Anterior cingulate cortex (tissue), 58 donors: ENCODE measurements around the gene NPC1.
"Not testable (repeated sequence)": the region's sequence is repeated elsewhere in the genome, so short reads cannot be mapped to it uniquely, and the experiment has no call there.

Experiments
- DNase-seq, 58 donors: peaks; one replicate each; lab custom pipeline; 2025; lab: John Stamatoyannopoulos, UW

NPC1 gene

DNA sequence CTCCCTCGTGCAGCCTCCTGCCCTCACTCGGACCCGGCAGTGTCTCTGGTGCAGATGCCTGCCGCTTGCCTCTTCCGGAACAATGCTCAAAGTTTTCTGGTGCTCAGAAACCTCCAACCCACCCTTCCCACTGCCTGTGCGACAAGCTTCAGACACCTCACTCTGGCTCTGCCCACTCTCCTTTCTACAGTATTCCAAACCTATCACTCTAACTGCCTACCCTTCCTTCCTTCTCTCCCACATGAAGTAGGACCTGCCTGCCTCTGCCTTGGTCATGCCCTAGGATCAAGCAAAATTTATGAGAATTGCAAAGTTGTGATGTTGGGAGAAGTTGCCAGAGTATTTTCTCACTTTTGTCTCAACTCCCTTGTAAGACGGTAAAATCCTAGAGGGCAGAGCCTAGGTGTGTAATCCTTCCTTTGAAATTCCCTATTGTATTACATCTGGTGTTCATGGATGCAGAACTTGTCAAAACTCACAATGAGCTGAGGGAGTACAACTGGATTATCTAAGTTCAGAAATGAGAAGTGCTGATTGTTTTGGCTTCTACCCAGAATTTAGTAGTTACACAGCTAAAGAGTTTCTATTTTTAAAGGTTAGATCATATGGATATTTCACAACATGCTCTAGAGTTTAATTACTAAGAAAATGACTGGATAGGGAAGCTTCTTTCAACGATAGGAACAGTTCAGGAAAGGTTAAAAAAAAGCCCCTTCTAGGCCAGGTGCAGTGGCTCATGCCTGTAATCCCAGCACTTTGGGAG, 7.2 kb downstream of the NPC1 start:
- no peak for DNase-seq

GRCh38 chr18:23578067-23578701, 8.1 kb downstream of the NPC1 start:
- no peak for DNase-seq

DNA sequence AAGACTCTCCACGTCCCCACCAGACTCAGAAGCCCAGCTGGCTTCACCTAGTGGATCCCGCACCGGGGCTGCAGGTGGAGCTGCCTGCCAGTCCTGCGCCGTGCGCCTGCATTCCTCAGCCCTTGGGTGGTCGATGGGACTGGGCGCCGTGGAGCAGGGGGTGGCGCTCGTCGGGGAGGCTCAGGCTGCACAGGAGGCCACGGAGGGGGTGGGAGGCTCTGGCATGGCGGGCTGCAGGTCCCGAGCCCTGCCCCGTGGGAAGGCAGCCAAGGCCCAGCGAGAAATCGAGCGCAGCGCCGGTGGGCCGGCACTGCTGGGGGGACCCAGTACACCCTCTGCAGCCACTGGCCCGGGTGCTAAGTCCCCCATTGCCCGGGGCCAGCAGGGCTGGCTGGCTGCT, 8.8 kb downstream of the NPC1 start:
- DNase-seq, result not testable (repeated sequence)

- DNase-seq, result no peak
These were observed 11.0 kb downstream of the NPC1 start for GRCh38 chr18:23575309-23575651.

DNA sequence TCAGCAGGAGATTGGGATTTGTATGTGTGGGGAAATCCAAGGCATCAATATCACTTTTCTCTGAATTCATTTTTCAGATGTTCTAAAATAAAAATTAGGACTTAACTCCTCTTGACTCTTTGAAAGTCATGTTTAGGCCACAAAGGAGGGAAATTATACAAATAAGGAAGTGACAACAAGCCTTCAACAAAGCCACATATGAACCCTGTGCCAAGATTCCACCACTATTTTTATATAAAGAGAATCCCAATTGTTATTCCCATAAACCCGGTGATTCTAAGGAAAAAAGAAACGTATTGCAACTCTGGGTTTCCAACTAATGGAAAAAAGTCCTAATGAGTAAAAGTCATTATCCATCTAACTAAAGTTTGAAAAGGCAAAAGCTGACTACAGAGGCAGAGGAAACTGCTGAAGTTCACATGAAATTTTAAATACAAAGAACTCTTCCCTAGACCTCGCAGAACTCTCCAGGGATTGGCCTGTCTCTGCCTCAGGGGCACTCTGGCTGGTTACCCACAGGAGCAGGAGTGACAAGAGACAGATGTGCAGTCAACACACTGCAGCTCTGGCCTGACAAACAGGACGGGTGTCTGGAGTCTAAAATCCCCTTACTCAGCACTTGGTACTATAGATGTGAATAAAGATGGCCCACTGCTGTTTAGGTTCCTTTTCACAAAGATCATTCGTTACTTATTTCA, 11.5 kb downstream of the NPC1 start:
- no peak for DNase-seq

GRCh38 chr18:23573626-23574431, 12.5 kb downstream of the NPC1 start:
- DNase-seq, result no peak

- DNase-seq, result no peak
These were observed 13.3 kb downstream of the NPC1 start for GRCh38 chr18:23573020-23573419.

DNA sequence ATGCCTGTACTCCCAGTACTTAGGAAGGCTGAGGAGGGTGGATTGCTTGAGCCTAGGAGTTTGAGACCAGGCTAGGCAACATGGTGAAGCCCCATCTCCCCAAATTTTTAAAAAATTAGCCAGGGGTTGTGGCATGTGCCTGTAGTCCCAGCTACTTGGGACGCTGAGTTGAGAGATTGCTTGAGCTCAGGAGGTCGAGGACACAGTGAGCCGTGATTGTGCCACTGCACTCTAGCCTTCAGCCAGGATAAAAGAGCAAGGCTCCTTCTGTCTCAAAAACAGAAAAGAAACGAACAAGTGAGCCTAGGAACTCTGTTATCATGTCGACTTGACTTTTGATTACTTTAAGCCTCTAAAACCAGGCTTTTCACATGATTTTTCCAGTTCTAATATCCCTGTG, 13.7 kb downstream of the NPC1 start:
- no peak for DNase-seq

DNA sequence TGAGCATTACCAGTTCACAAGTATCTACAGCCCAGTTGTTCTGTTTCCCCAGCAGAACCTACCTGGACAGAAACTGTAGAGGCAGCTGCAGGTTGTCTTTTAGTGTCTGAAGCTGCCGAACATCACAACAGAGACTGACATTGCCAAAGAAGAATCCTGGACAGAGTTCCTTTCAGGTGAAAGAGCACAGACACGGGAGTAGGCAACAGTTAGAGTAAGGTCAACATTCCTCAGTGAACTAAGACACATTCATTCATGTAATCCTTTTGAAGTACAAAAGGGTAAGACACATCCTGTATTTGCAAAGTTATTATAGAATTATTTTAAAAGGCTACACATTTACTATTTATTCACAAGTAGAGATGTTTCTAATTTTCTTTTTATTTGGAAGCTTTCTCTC, 14.3 kb downstream of the NPC1 start:
- no peak for DNase-seq

DNA sequence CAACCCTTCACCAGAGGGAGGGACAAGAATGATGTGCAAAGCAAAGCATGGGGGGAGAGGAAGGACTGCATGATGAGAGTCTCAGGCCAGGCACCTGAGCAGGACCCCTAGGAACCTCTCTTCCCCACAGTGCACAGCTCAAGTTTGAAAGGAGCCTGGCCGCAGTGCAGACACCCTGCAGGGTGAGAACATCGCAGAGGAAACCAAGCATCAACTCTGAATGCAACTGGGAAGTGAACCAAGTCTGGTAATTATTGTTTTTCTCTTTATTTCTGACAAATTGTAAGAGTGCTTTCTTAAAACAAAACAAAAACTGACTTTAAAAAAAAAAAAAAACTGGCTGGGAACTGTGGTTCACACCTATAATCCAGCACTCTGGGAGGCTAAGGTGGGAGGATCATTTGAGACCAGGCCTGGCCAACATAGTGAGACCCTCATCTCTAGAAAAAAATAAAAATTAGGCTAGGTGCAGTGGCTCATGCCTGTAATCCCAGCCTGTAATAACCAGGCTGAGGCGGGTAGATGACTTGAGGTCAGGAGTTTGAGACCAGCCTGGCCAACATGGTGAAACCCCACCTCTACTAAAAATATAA, 15.3 kb downstream of the NPC1 start:
- DNase-seq, result no peak

GRCh38 chr18:23569299-23570063, 16.8 kb downstream of the NPC1 start:
- DNase-seq, result no peak

DNA sequence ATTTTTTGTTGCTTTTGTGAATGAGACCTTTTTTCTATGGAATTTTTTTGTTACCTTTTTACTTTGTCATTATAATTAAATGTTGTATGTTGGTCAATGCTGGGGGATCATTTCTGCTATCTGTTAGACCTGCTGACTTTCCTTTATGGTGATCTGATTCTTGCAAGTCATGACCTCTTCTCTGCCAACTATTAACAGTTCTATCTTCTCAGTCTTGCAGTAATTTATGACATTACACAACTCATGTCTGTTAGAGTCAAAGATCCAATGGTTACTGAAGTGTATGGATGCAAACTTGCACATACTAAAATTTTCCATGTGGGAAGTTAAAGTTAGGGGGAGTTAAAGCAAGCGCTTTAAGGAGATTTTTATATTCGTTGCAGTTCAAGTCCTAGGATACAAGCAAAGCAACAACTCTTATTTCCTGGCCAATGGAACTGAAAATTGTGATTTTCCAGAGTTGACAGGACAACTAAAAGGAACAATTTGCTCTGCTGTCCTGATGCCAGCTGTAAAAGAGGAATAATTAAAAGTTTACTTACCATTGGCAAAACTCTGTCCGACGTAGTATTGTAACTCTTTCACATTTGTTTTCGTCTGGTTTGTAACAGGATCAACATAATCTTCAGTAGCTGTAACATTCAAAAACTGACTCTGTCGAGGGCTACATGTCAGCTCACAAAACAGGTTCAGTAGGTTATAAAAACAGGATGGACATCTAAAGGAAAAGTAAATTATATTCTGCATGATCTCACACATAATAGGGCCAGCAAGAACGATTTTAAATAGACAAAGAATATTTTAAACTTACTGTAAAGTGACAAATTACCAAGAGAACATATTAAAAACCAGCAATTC, 17.8 kb downstream of the NPC1 start:
- no peak for DNase-seq

- DNase-seq, result no peak
These were observed 18.6 kb downstream of the NPC1 start for GRCh38 chr18:23567671-23568070.

DNA sequence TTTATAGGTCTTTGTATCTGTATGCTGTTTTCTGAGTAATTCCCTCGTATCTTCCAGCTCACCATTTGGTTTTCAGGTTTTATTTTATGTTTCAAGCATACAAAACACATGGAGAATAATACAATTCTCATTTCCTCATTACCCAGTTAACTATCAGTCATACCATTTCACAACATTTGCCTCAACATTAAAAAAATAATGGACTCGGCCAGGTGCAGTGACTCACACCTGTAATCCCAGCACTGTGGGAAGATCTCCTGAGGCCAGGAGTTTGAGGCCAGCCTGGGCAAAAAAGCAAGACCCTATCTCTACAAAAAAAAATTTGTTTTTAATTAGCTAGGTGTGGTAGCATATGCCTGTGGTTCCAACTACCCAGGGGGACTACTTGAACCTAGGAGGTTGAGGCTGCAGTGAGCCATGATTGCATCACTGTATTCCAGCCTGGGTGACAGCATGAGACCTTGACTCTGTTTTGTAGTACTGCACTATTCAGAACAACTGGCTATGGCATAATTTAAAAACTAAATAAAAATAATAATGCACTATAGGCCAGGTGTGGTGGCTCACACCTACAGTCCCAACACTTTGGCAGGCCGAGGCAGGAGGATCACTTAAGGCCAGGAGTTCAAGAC, 20.3 kb downstream of the NPC1 start:
- DNase-seq, result no peak

- no peak for DNase-seq
These were observed 22.8 kb downstream of the NPC1 start for GRCh38 chr18:23563377-23564043.

GRCh38 chr18:23560186-23560585, 26.1 kb downstream of the NPC1 start:
- DNase-seq, result peak in 35 of 58 donors; percentile 11 to 84 (median 49)

- DNase-seq, result not testable (repeated sequence)
These were observed 28.8 kb downstream of the NPC1 start for GRCh38 chr18:23557511-23557910.
